ENCODE results near the gene LHPP.
A peak's percentile ranks its signal among the peaks of the same experiment; 100 is the strongest.

Gene LHPP

GRCh38 chr10:124559372-124560132 lies 97.9 kb downstream of the LHPP start:
- no peak for DNase-seq

- DNase-seq, result no peak
Measured at GRCh38 chr10:124560377-124561105, 98.9 kb downstream of the LHPP start.

- no peak for DNase-seq
Measured at GRCh38 chr10:124561206-124561605, 99.6 kb downstream of the LHPP start.

GRCh38 chr10:124562425-124563060 lies 100.9 kb downstream of the LHPP start:
- DNase-seq, result no peak

- DNase-seq, result no peak
Measured at GRCh38 chr10:124563320-124564040, 101.9 kb downstream of the LHPP start.

GRCh38 chr10:124564881-124565280 lies 103.3 kb downstream of the LHPP start:
- DNase-seq, result no peak

- DNase-seq, result peak; percentile 91
Measured at GRCh38 chr10:124565565-124566221, 104.1 kb downstream of the LHPP start.

- DNase-seq, result no peak
Measured at GRCh38 chr10:124566222-124566888, 104.7 kb downstream of the LHPP start.

- no peak for DNase-seq
Measured at GRCh38 chr10:124566981-124567835, 105.6 kb downstream of the LHPP start.

GRCh38 chr10:124568339-124568738 lies 106.7 kb downstream of the LHPP start:
- no peak for DNase-seq

GRCh38 chr10:124568848-124569622 lies 107.4 kb downstream of the LHPP start:
- no peak for DNase-seq

GRCh38 chr10:124569623-124570470 lies 108.2 kb downstream of the LHPP start:
- no peak for DNase-seq

- no peak for DNase-seq
Measured at GRCh38 chr10:124570646-124571045, 109.0 kb downstream of the LHPP start.

- no peak for DNase-seq
Measured at GRCh38 chr10:124572751-124573150, 111.1 kb downstream of the LHPP start.

- DNase-seq, result no peak
Measured at GRCh38 chr10:124573726-124574455, 112.3 kb downstream of the LHPP start.

GRCh38 chr10:124574456-124575070 lies 112.9 kb downstream of the LHPP start:
- DNase-seq, result no peak

- DNase-seq, result no peak
Measured at GRCh38 chr10:124575107-124576035, 113.7 kb downstream of the LHPP start.
